Hematopoietic multipotent progenitor cell treated with erythropoietin and hydrocortisone succinate and interleukin-3 and kit ligand, for 6 days (in vitro differentiated cells): ENCODE measurements around the gene YPEL2.

Experiments
- DNase-seq: peaks from one replicate; pipeline ENCODE4 v3.0.0-alpha.2; 2015

The YPEL2 gene

DNA sequence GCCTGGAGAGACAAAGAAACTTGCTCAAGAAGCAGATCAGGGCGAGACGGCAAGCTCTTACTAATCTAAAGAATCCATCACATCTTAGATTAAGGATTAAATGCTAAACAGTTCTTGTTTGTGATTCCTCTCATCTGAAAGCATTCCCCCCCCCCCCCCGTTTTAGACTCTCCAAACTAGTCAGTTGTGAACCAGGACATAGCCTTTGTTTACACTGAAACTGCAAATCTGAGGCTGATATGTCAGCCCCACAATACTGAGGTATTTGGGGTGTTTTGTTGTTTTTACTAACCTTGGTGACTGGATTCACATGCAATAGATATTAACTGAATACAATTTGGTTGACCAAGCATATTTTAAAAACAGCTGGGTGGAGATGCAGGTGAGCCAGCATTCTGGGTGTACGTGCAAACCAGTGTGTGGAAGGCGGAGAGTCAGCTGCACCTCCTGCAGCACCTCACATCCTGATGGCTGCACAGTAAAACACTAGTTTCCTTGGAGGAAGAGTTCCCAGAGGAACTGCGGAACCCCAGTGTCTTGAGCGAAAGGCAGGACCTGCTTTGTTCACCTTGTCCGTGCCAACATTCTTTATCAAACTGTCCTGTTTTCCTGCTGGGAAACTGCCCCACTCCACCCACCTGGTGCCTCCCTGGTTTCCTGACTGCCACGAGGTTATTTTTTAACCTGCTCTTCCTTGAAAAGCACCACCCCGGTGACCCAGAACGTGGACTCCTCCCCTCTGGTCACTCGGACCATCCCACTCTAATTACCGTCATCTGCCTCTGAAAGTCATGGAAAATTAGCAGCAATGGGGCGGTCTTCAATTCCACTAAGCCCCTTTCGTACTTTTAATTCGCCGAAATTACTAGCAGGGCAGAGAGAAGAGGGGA, 1.2 kb upstream of the YPEL2 start:
- DNase-seq, result peak; percentile 35

DNA sequence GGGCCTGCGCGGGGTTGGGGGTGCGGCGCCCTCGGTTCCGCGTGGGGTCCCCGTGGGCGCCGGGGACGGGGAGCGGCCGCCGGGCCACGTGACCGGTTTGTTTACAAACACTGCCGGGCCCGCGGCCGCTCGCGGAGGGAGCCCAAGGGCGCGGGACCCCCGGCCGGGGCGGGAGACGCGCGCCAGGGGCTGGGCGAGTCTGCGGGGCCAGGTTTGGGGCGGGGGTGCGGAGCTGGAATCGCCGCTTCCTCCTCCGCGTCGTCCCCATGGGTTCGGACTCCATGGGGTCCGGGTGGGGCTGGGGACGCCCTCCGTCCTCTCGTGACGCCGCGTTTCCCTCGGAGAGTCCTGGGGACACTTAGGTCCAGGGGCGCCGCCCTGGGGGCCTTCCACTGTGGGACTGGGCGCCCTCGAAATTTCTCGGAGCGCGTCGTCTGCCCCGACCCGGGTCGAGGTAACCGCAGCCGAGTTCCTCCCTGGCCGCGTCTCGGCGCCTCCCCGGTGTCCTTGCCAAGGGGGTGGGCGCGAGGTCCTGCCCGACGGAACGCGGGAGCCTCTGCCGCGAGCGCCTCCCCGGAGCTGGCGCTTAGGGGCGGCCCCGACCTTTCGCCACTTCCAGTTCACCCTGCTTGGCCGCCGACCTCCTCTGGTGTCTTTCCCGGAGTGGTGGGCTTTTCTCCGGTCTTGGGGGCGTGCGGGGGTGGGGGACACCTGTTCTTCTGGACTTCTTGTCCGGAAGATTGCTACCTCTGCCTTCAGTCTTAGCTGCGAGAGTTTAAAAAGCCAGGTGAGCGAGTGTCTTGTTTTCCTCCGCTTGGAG, 684 bp downstream of the YPEL2 start:
- DNase-seq, result peak; percentile 49

DNA sequence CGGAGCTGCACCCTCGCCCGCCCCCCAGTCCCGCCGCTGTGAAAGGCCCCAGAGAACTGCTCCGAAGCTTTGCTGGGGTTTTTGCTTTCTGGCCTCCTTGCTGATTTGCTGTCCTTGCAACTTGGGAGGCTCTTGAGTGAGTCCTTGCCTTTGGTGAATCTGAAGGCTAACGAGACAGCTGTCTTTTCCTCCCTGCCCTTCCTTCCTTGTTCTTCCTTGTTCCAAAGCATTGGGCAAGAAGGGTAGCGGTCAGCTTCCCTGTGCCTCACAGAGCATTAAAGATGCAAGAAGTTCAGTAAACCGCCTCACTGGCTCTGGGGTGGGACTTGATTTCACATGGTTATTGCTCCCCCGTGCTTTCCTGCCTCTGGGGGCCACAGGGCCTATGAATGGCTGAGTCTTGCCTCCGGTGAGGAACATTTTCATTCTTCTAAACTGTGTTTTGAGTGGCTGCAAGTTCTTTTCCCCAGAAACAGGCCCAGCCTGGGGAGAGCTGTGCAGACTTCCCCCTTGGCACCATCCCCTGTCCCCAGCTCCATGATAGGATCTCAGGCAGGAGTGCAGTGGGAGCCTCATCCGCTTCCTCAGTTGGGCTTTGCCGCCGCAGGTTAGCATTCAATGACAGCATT, 1.4 kb downstream of the YPEL2 start:
- DNase-seq, result peak; percentile 30

DNA sequence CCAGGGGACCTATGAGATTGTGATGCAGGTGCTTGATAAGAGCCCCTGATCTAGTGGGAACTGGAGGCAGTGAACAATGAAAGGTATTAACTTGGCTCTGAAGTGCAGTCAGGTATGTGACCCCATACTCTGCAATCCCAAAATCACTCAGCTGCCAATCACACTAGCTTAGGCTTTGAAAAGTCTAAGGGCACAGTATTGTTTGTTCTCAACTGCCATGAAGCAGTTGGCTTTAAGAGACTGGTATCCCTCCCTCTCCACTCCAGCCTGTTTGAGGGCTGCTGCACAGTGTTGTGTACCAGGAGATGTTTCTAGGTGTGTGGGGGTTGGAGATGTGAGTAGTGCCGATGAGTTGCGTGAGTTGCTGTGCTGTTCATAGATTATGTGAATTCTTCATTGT, 2.4 kb downstream of the YPEL2 start:
- no peak for DNase-seq

DNA sequence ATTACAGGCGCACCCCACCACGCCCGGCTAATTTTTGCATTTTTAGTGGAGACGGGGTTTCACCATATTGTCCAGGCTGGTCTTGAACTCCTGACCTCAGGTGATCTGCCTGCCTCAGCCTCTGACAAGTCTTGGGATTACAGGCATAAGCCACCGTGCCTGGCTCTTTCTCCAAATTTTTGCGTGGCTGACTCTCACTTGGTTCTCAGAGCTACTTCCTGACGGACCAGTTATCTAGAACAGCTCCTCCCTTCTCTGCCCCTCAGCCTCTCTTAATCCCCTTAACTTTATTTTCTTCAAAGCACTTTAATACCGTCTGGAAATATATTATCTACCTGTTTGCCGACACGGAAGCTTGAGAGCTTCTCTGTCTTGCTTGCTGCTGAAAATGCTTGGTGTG, 4.2 kb downstream of the YPEL2 start:
- DNase-seq, result no peak

DNA sequence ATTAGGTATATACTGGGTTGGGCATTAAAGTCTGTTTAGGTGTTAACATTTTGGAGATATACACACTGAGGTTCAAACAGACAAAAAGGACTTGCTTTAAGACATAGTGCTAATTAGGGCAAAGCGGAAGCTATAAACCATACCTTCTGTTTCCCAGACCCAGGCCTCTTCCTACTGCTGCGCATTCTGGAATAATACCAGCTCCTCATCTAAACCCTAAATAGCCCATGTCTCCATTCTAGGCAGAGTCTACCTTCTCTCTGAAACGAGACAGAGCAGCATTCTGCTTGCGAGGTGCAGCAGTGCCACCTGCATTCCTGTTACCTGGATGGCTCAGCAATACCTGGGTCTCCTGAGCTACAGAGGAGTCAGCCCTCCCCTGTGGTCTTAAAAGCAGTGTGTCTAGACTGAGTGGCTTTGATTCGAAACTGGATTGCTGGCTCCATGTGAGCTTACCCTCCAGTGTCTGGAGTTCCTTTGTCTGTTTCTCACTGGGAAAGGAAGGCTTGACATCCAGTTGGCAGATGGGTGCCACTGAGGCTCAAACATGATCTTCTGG, 6.4 kb downstream of the YPEL2 start:
- DNase-seq, result no peak

DNA sequence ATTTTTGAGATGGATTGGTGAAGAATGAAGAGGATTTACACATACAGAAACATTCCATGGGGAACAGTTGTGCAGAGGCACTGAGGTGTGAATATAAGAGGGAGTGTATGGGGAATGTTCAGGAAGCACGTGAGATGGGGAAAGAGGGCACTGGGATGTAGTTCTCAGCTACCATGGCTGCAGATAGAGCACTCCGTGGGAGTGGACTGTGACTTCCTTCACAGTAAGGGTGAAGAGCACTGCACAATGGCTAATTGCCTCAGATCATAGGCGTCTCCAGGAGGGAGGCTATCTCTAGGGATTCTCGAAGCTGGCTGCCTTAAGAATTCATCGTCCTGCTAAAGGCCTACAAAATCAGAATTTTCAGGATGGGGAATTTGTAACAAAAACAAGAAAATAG, 7.0 kb downstream of the YPEL2 start:
- no peak for DNase-seq

DNA sequence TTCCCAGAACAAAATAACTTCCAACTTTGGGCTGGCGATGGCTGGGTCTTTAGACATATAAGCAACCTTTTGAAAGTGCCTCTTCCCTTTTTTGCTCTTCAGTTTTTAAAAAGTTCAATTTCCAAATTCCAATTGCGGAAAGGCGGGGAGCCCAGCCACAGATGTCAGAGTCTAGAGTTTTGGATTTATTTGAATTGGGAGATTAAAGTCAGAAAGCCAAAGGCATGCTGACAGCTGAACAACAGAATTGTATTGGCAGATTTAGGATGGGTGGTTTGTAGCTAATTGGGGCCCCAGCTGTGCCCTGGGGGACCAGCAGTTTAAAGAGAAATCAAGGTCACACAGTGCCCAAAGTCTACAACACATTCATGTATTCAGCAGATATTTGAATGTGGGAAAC, 10.5 kb downstream of the YPEL2 start:
- DNase-seq, result no peak

DNA sequence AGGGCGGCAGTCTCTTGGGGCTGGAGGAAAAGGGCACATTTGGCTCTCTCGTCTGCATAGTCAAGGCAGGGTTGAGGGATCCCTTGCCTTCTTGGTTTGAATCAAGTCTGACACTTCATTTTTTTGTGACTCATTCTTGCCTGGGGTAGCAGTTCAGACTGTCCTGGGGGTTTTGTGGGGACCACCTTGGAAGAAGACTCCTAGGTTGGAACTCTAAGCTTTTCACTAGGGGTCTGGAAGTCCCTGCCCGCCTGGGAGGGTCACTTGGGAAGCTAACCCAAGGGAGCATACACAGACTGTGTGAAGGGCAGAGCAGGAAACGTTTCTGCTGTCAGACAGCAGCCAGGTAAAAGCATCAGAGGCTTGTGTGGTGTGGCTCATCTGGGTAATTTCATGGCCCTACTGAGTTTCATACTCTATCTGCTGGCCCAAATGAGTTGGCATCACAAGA, 11.3 kb downstream of the YPEL2 start:
- DNase-seq, result no peak

DNA sequence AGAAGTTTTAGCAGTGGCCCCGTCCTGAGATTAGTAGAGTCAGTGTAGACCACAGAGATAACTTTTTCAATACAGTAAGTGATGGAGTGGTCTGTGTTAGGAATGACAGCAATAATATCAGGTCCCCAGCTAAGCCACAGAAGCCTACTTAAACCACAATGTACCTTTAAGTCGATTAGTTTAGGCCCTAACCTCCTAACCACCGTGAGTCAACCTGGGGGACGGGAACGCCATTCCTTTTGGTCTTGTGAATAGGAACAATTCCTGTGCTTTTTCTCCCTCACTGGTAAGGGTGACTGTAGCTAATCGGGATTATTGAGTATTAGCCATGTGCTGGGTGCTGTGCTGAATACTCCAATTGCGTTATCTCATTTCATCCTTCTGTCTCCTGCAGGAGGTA, 14.0 kb downstream of the YPEL2 start:
- no peak for DNase-seq

DNA sequence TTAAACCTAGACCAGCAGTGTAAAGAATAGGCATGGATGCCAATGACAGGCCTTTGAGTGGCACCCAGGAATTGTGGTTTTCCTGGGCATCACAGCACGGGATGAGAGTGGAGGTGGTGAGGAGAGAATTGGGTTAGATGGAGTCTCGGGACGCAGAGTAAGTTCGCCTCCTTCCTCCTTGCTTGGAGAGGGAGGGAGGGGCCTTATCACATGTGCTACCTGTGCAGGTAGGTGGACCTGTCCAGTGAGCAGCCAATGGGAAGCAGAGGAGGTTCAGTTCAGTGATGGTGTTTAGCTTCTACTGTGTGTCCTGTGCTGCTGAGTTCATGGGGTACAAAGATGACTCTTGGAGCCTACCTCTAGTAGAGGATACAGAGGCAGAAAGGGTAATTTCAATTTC, 14.9 kb downstream of the YPEL2 start:
- DNase-seq, result no peak

DNA sequence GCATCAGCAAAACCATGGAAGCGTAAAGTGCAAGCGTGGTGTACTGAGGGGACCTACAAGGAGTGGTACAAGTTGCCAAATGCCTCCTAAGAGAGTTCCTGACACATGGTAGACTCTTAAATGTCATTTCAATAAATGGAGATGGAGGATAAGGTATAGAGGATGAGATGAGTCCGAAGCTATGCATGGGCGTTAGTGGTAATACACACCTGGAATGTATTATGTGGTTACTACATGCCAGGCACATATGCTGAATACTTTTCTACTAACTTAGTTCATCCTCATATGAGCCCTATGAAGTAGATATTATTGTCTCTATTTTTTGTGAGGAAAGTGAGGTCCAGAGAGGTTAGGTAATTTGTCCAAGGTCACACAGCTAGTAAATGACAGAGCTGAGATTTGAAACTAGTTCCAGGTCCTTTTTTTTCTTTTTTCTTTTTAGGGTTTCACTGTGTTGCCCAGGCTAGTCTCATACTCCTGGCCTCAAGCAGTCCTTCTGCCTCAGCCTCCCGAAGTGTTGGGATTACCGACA, 15.5 kb downstream of the YPEL2 start:
- DNase-seq, result no peak

DNA sequence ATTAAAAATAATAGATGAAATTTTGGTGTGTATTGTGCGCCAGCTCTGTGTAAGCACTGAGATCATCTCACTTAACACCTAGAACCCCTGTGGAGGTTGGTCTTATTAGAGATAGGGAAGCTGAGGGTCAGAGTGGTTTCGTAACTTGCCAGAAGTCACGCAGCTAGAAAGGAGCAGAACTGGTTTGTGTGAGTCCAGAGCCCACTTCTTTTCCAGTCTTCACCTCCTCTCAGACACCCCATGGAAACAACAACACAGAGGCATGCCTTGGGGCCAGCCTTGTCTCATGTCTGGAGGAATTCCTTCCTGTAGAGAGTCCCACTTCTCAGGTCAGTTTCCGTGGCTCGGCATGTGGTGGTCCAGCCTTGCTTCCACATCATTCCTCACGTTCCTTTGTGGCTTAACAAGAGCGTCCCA, 16.5 kb downstream of the YPEL2 start:
- DNase-seq, result peak; percentile 26

DNA sequence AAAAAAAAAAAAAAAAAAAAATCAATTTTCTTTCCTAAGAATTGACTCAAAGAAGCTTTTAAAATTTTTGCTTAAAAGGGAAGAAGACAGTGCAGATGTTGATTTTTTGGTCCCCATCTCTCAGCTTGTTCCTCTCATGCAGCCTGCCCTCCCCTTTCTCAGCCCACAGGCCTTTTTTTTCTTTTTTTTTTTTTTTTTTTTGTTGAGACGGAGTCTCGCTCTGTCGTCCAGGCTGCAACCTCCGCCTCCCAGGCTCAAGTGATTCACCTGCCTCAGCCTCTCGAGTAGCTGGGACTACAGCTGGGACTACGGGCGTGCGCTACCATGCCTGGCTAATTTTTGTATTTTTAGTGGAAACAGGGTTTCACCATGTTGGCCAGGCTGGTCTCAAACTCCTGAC, 17.7 kb downstream of the YPEL2 start:
- DNase-seq, result no peak

DNA sequence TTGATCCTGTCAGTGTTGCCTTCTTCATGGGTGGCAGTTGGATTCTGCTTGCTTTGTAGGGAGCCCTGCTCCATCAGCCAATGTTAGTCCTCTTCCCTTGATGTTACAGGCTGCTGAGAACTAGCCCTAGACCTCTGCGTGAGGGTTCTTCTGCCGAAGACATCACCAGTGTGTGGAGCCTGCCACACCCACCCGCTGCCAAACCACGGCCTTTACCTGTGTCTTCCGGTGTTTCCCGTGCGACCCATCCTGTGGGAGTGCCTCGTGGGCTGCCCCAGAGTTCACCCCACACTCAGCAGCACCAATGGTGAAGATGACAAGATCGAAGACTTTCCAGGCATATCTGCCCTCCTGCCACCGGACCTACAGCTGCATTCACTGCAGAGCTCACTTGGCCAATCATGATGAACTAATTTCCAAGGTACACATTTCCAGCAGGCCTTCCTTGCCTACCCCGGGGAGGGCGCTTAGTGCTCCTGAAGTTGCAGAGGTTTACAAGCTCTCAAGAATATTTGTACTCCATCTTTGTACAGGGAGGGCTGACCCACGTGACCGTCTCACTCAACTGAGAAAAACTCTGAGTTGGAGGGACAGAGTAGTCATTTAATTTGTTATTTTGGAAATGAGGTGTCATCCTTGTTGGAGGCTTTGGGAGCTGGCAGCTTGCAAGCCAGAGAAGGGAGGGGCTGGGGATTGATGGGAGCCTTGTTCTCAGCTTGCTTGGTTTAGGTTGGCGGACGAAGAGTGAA, 21.8 kb downstream of the YPEL2 start:
- DNase-seq, result no peak

DNA sequence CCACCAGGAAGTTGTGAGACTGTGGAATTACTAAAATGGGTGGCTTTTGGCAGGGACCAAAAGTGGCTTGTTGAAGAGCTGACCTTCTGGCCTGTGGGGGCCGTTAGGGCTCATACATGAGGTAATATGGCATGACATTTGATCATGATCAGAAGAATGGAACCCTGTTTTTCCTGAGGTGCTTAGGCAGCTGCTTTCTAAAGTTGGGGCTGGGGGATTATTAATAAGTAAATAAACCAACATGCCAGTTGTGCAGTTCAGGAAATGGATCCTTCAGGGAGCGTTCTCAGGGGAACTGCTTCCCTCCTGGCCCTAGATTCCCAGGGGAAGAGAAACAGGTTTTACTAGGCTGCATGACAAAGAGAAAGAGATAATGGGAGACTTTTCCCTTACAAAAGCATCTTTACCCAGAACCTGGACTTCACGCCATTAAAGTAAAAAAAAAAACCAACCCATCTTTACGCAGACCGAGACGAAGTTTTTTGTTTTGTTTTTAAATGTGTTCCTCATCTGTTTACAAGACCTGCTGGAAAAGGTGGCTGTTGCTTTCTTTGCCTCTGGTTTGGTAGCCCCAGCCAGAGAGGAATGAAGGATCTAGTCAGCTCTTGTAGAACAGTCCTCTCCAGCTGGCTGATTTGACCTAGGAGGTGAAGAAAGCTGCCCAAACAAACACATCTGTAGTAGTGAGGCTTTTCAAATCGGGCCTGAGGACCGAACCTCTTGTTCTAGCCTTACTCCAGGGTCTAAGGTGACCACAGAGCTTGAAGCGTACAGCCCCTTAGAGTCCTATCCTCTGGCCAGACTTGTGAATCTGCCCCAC, 22.7 kb downstream of the YPEL2 start:
- DNase-seq, result no peak

DNA sequence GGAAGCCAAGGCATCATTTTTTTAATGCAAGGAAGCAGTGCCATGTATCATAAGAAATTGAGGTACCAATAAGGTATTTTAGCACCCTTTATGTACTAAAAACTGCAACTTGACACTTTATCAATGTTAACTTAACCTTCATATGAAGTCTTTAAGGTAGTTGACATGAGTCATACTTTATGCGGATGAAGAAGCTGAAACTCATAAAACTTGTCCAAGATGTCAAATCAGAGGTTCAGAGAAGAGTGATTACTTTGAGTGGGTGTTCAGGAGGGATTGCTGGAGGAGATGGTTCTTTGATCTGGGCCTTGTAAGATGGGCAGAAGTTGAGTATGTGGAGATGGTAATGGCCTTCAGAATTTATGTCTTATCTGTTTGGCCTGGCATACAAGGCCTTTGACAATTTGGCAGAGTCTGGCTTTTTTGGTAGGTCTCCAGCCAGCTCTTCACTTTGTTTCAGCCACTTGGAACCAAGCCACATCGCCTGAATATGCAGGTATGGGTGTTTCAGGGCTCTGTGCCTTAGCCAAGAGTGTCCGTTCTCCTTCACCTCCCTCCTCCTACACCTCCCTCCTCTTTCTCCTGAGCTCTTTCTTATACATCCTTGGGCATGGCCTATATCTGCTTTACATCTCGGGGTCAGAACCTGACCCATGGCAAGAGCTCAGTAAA, 23.7 kb downstream of the YPEL2 start:
- no peak for DNase-seq

DNA sequence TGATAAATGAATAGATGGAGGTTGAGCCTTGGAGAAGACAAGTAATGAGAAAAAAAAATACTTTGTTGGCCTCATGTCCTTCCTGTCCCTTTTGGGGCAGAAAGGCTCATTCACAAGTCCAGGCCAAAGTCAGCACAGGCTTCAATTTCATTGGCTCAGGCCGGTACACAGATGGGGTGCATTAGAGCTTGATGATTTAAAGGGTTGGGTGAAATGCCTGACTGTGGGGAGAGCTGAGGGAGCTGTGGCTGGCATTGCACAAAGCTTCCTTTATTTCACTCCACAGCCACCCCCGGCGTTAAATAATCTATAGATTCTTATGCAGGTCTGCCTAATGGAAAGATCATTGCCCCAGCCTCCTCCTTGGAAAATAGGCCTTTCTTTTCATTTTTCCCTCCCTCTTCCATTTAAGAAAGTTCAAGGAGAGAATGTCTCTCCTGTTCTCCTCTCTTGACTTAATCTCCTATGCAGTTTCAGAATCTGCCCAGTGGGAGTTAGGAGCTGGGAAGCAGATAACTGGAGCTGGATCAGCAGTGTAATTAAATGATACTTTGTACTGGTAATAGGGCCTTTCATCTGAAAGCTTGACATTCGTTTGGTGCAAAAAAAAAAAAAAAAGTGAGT, 24.4 kb downstream of the YPEL2 start:
- DNase-seq, result no peak

DNA sequence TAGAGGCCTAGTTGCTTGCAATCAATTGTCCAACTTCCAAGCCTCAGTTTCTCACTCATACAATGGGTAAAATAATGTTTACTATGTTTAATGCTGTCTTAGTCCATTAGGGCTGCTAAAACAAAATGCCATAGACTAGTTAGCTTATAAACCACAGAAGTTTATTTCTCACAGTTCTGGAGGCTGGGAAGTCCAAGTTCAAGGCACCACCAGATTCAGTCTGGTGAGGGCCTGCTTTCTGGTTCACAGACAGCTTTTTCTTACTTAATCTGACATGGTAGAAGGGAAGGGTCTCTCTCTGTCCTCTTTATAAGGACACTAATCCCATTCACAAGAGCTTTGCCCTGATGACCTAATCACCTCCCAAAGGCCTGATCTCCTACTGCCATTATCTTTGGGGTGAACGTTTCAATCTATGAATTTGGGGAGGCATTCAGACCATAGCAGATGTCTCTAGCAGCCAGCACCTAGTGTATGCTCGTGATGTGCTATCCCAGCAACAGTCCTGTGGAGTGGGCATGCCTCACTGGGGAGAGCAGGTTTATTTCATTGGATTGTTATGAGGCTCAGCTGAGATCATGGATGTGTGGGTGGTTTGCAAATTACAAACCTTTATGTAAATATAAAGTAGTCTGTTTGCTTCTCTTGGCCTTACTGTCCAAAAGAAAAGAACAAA, 25.2 kb downstream of the YPEL2 start:
- DNase-seq, result no peak
